ENCODE results near the gene RTCA.

DNA sequence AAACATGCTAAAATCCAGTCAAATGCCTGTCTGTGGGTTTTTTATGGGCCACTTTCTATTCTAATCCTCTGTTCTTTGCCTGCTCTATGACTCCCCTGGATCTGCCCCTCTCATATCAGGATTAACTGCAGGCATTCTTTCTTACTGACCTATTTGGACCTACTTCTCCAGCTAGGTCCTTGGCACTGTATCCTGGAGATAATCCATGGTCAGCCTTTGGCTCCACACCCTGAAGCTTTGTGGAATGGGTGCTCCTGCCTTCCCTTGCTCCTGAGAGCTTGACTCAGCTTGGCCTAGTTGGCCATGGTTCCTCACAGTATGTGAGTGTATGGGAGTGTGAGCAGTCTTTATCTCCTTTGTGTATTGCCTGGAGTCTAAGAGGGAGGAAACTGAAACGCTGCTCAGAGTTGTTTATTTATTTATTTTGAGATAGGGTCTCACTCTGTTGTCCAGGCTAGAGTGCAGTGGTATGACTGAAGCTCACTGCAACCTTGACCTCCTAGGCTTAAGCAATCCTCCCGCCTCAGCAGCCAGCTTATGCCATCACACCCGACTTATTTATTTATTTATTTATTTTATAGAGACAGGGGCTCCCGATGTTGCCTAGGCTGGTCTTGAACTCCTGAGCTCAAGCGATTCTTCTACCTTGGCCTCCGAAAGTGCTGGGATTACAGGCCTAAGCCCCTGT lies 57.5 kb downstream of the RTCA start:
- TF ChIP-seq NFRKB (IDR thresholded peaks at IDR 0.05) = no peak
- TF ChIP-seq FOXK2 (IDR thresholded peaks at IDR 0.05) = no peak
- TF ChIP-seq FOXM1 (IDR thresholded peaks at IDR 0.05; ENCODE audit: borderline replicate concordance) = no peak
- TF ChIP-seq HDGF (IDR thresholded peaks at IDR 0.05; ENCODE audit: borderline replicate concordance) = no peak
- TF ChIP-seq BHLHE40 (IDR thresholded peaks at IDR 0.05; ENCODE audit: borderline replicate concordance) = no peak
- no peak for TF ChIP-seq FOXA1 (IDR thresholded peaks at IDR 0.05)
- TF ChIP-seq L3MBTL2 (conservative IDR thresholded peaks at IDR 0.05) = no peak
- no peak for TF ChIP-seq SUZ12 (IDR thresholded peaks at IDR 0.05)
- no peak for TF ChIP-seq TARDBP (IDR thresholded peaks at IDR 0.05)
- no peak for TF ChIP-seq SP1 (IDR thresholded peaks at IDR 0.05)
- no peak for TF ChIP-seq ZNF384 (IDR thresholded peaks at IDR 0.05)
- TF ChIP-seq ARNT (IDR thresholded peaks at IDR 0.05) = no peak

Measured in HEK293T (cell line).